NCI-H187 treated with DMSO at 0.1 percent for 48 hours (cell line): ENCODE measurements around the gene EMC8.
"Not testable (repeated sequence)": the region's sequence is repeated elsewhere in the genome, so short reads cannot be mapped to it uniquely, and the experiment has no call there.

Experiments used
- DNase-seq: peaks from one replicate; lab custom pipeline; 2025; lab: John Stamatoyannopoulos, UW

Gene EMC8

GRCh38 chr16:85834741-85835140 lies 35.4 kb upstream of the EMC8 start:
- DNase-seq = no peak

GRCh38 chr16:85833219-85833920 lies 34.0 kb upstream of the EMC8 start:
- no peak for DNase-seq

- no peak for DNase-seq
Measured at GRCh38 chr16:85832570-85833218, 33.4 kb upstream of the EMC8 start.

GRCh38 chr16:85830821-85831220 lies 31.5 kb upstream of the EMC8 start:
- DNase-seq = no peak

GRCh38 chr16:85829751-85830445 lies 30.6 kb upstream of the EMC8 start:
- no peak for DNase-seq

- no peak for DNase-seq
Measured at GRCh38 chr16:85829171-85829719, 29.9 kb upstream of the EMC8 start.

- DNase-seq = no peak
Measured at GRCh38 chr16:85828166-85828565, 28.8 kb upstream of the EMC8 start.

GRCh38 chr16:85826686-85827247 lies 27.4 kb upstream of the EMC8 start:
- DNase-seq = no peak

- no peak for DNase-seq
Measured at GRCh38 chr16:85825326-85825725, 26.0 kb upstream of the EMC8 start.

- DNase-seq = no peak
Measured at GRCh38 chr16:85824161-85825135, 25.1 kb upstream of the EMC8 start.

- DNase-seq = no peak
Measured at GRCh38 chr16:85823328-85823920, 24.1 kb upstream of the EMC8 start.

- no peak for DNase-seq
Measured at GRCh38 chr16:85822145-85822544, 22.8 kb upstream of the EMC8 start.

GRCh38 chr16:85821390-85822135 lies 22.2 kb upstream of the EMC8 start:
- no peak for DNase-seq

GRCh38 chr16:85820604-85821372 lies 21.4 kb upstream of the EMC8 start:
- no peak for DNase-seq

- DNase-seq = no peak
Measured at GRCh38 chr16:85819771-85820170, 20.4 kb upstream of the EMC8 start.

GRCh38 chr16:85819245-85819644 lies 19.9 kb upstream of the EMC8 start:
- DNase-seq = no peak

GRCh38 chr16:85817195-85817594 lies 17.9 kb upstream of the EMC8 start:
- DNase-seq = not testable (repeated sequence)

- no peak for DNase-seq
Measured at GRCh38 chr16:85816159-85816558, 16.8 kb upstream of the EMC8 start.
